GM23338 (cell line): ENCODE results near the gene BNIP1. TPM values are rescaled to one million over a fixed set of nuclear protein-coding genes. Genes with fewer than 3 reads are reported as not detected.

Experiments
- ATAC-seq: fragments of 200-7000 bp; cut with Tn5 transposase; 3 replicates; pipeline ENCODE4 v1.9.1; 2020
- DNase-seq: peaks from one replicate; pipeline ENCODE4 v3.0.0-alpha.2; 2015; ENCODE audit warnings: low spot score
- H2AFZ ChIP-seq: fragments of 200-600 bp; sonication (generic); 2 replicates; pipeline ENCODE4 v1.8.0; 2016; ENCODE audit warnings: antibody characterized with exemption, mild to moderate bottlenecking, moderate library complexity
- H3F3A ChIP-seq: fragments of 200-600 bp; sonication (generic); replicated peaks from 2 replicates; pipeline ENCODE4 v1.8.0; 2017; ENCODE audit warnings: antibody characterized with exemption, mixed run types, low read depth
- H3K27ac ChIP-seq: fragments of 200-600 bp; sonication (generic); 2 replicates; pipeline ENCODE4 v1.6.1; 2016; ENCODE audit warnings: low read depth
- H3K27me3 ChIP-seq: fragments of 200-600 bp; sonication (generic); 2 replicates; pipeline ENCODE4 v1.8.0; 2016; ENCODE audit warnings: mild to moderate bottlenecking, mixed run types, moderate library complexity; ENCODE audit not compliant: insufficient read depth
- H3K36me3 ChIP-seq: fragments of 200-600 bp; sonication (generic); 2 replicates; pipeline ENCODE4 v1.8.0; 2016; ENCODE audit warnings: mild to moderate bottlenecking; ENCODE audit not compliant: insufficient read depth
- H3K4me1 ChIP-seq: fragments of 200-600 bp; sonication (generic); 2 replicates; pipeline ENCODE4 v1.8.0; 2016; ENCODE audit warnings: mild to moderate bottlenecking, moderate library complexity; ENCODE audit not compliant: insufficient read depth
- H3K4me2 ChIP-seq: fragments of 200-600 bp; sonication (generic); 2 replicates; pipeline ENCODE4 v1.7.1; 2017; ENCODE audit warnings: mixed run types
- H3K4me3 ChIP-seq: fragments of 200-600 bp; sonication (generic); 2 replicates; pipeline ENCODE4 v1.6.1; 2016; ENCODE audit warnings: mixed run types
- H3K79me2 ChIP-seq: fragments of 200-600 bp; sonication (generic); replicated peaks from 2 replicates; pipeline ENCODE4 v1.8.0; 2017; ENCODE audit warnings: mild to moderate bottlenecking; ENCODE audit not compliant: insufficient read depth
- H3K9me2 ChIP-seq: fragments of 200-600 bp; sonication (generic); 2 replicates; pipeline ENCODE4 v1.8.0; 2017; ENCODE audit not compliant: insufficient read depth
- H4K20me1 ChIP-seq: fragments of 200-600 bp; sonication (generic); replicated peaks from 2 replicates; pipeline ENCODE4 v1.8.0; 2017; ENCODE audit warnings: mild to moderate bottlenecking; ENCODE audit not compliant: insufficient read depth
- H3K27ac Mint-ChIP-seq: 2 replicates; pipeline ENCODE4 v1.8.0; 2020; ENCODE audit warnings: inconsistent platforms, mild to moderate bottlenecking, moderate library complexity, mixed read lengths
- H3K27me3 Mint-ChIP-seq: 3 replicates; pipeline ENCODE4 v1.8.0; 2022; ENCODE audit warnings: low read depth, mild to moderate bottlenecking, moderate library complexity, mixed read lengths, inconsistent platforms; ENCODE audit not compliant: insufficient read depth, poor library complexity
- H3K36me3 Mint-ChIP-seq: 3 replicates; pipeline ENCODE4 v1.8.0; 2021; ENCODE audit warnings: low read depth, mild to moderate bottlenecking, inconsistent platforms, moderate library complexity, mixed read lengths
- H3K4me1 Mint-ChIP-seq: 3 replicates; pipeline ENCODE4 v1.8.0; 2020; ENCODE audit warnings: mild to moderate bottlenecking, inconsistent platforms, mixed read lengths
- H3K4me3 Mint-ChIP-seq: 3 replicates; pipeline ENCODE4 v1.8.0; 2021; ENCODE audit warnings: moderate library complexity, mild to moderate bottlenecking, inconsistent platforms, mixed read lengths
- H3K9me3 Mint-ChIP-seq: 3 replicates; pipeline ENCODE4 v1.8.0; 2020; ENCODE audit warnings: moderate library complexity, mild to moderate bottlenecking, inconsistent platforms, mixed read lengths
- CTCF ChIP-seq, 2 experiments: fragments of 200-600 bp in 1 of 2; sonication (generic) in 1 of 2; conservative IDR thresholded peaks; 2 replicates each; pipeline versions ENCODE4 v1.5.1 to v1.6.1; 2016 to 2017; ENCODE audit warnings: antibody characterized with exemption in 2 of 2, low read depth in 2 of 2, mild to moderate bottlenecking in 2 of 2, moderate library complexity in 1 of 2
- JUNB ChIP-seq: IDR thresholded peaks from one replicate; pipeline ENCODE4 v1.6.1; 2016; ENCODE audit warnings: antibody characterized with exemption; ENCODE audit not compliant: unreplicated experiment
- NANOG ChIP-seq: IDR thresholded peaks from 2 replicates; pipeline ENCODE4 v1.6.1; 2016; ENCODE audit warnings: antibody characterized with exemption, borderline replicate concordance
- POLR2AphosphoS5 ChIP-seq: IDR thresholded peaks from 2 replicates; pipeline ENCODE4 v1.6.1; 2016; ENCODE audit warnings: antibody characterized with exemption, low read depth
- STAT1 ChIP-seq: IDR thresholded peaks from one replicate; pipeline ENCODE4 v1.6.1; 2016; ENCODE audit warnings: antibody characterized with exemption; ENCODE audit not compliant: unreplicated experiment
- ZNF114 ChIP-seq: fragments of 250-450 bp; sonication (Bioruptor Pico); IDR thresholded peaks from 2 replicates; pipeline ENCODE4 v1.5.0; 2020; ENCODE audit warnings: mild to moderate bottlenecking, moderate library complexity
- ZNF331 ChIP-seq: fragments of 250-450 bp; sonication (Bioruptor Pico); IDR thresholded peaks from 2 replicates; pipeline ENCODE4 v1.5.0; 2020; ENCODE audit warnings: low read depth, mild to moderate bottlenecking, moderate library complexity
- polyA plus RNA-seq: library from polyadenylated mRNA; unstranded; fragments of >200 nt; fragmentation: Nextera tagmentation; extraction: Ambion mirVana; gene quantifications from 2 replicates; pipeline ENCODE4 v1.2.1, GENCODE V29; 2016
- total RNA-seq: library from RNA; depleted of rRNA; stranded (reverse); fragments of >200 nt; shearing (Covaris generic); gene quantifications from 2 replicates; pipeline ENCODE4 v1.2.3, GENCODE V29; 2014
- TF ChIP-seq, protein P1 (sequence below): fragments of 250-450 bp; sonication (Bioruptor Pico); IDR thresholded peaks from 2 replicates; pipeline ENCODE4 v1.5.0; 2020; ENCODE audit warnings: mild to moderate bottlenecking, moderate library complexity

The BNIP1 gene
- total and polyA plus RNA-seq, 2 experiments from 2014 or later = 12.1 to 17.0 TPM

- no peak for DNase-seq
These were observed 764 bp upstream of the BNIP1 start for GRCh38 chr5:173143567-173143966.

GRCh38 chr5:173148354-173148753 lies 4.0 kb downstream of the BNIP1 start:
- H3F3A ChIP-seq = no peaks in the 10 kb centered on the region
- H3K79me2 ChIP-seq = peaks cover 6% of the 10 kb centered on the region
- H3K27me3 ChIP-seq = no peaks in the 10 kb centered on the region
- peaks cover 9% of the 10 kb centered on the region for H3K27me3 Mint-ChIP-seq
- H3K9me3 Mint-ChIP-seq = no peaks in the 10 kb centered on the region; the same call in 2 of the 3 replicates
- no peaks in the 10 kb centered on the region; the same call in 1 of the 2 replicates for H3K36me3 ChIP-seq
- no peaks in the 10 kb centered on the region for H3K9me2 ChIP-seq
- ATAC-seq (no peak), DNase-seq (no peak)
- H3K4me3 ChIP-seq = no peak overlapping the region
- no peak overlapping the region for H3K27ac ChIP-seq
- peaks cover 27% of the 10 kb centered on the region for H3K36me3 Mint-ChIP-seq
- no peak overlapping the region for H2AFZ ChIP-seq
- no peak overlapping the region for H3K4me3 Mint-ChIP-seq
- H3K27ac Mint-ChIP-seq = no peak overlapping the region
- 0 out of 3 replicates have a peak, but pooled peaks cover 2% of the 10 kb centered on the region for H3K4me1 Mint-ChIP-seq
- H3K4me2 ChIP-seq = no peak overlapping the region
- H4K20me1 ChIP-seq = 0 out of 2 replicates have a peak, but pooled peaks cover 3% of the 10 kb centered on the region
- no peaks in the 10 kb centered on the region for H3K4me1 ChIP-seq
- TF ChIP-seq ZNF331 (CRISPR knock-in tag) (no peak), POLR2AphosphoS5 (no peak), ZNF114 (CRISPR knock-in tag) (no peak), CTCF (conservative IDR thresholded peaks at IDR 0.05; ENCODE audit: low read depth in 2 of 2) (no peak), NANOG (no peak), JUNB (no peak)
- TF ChIP-seq, protein P1, sequence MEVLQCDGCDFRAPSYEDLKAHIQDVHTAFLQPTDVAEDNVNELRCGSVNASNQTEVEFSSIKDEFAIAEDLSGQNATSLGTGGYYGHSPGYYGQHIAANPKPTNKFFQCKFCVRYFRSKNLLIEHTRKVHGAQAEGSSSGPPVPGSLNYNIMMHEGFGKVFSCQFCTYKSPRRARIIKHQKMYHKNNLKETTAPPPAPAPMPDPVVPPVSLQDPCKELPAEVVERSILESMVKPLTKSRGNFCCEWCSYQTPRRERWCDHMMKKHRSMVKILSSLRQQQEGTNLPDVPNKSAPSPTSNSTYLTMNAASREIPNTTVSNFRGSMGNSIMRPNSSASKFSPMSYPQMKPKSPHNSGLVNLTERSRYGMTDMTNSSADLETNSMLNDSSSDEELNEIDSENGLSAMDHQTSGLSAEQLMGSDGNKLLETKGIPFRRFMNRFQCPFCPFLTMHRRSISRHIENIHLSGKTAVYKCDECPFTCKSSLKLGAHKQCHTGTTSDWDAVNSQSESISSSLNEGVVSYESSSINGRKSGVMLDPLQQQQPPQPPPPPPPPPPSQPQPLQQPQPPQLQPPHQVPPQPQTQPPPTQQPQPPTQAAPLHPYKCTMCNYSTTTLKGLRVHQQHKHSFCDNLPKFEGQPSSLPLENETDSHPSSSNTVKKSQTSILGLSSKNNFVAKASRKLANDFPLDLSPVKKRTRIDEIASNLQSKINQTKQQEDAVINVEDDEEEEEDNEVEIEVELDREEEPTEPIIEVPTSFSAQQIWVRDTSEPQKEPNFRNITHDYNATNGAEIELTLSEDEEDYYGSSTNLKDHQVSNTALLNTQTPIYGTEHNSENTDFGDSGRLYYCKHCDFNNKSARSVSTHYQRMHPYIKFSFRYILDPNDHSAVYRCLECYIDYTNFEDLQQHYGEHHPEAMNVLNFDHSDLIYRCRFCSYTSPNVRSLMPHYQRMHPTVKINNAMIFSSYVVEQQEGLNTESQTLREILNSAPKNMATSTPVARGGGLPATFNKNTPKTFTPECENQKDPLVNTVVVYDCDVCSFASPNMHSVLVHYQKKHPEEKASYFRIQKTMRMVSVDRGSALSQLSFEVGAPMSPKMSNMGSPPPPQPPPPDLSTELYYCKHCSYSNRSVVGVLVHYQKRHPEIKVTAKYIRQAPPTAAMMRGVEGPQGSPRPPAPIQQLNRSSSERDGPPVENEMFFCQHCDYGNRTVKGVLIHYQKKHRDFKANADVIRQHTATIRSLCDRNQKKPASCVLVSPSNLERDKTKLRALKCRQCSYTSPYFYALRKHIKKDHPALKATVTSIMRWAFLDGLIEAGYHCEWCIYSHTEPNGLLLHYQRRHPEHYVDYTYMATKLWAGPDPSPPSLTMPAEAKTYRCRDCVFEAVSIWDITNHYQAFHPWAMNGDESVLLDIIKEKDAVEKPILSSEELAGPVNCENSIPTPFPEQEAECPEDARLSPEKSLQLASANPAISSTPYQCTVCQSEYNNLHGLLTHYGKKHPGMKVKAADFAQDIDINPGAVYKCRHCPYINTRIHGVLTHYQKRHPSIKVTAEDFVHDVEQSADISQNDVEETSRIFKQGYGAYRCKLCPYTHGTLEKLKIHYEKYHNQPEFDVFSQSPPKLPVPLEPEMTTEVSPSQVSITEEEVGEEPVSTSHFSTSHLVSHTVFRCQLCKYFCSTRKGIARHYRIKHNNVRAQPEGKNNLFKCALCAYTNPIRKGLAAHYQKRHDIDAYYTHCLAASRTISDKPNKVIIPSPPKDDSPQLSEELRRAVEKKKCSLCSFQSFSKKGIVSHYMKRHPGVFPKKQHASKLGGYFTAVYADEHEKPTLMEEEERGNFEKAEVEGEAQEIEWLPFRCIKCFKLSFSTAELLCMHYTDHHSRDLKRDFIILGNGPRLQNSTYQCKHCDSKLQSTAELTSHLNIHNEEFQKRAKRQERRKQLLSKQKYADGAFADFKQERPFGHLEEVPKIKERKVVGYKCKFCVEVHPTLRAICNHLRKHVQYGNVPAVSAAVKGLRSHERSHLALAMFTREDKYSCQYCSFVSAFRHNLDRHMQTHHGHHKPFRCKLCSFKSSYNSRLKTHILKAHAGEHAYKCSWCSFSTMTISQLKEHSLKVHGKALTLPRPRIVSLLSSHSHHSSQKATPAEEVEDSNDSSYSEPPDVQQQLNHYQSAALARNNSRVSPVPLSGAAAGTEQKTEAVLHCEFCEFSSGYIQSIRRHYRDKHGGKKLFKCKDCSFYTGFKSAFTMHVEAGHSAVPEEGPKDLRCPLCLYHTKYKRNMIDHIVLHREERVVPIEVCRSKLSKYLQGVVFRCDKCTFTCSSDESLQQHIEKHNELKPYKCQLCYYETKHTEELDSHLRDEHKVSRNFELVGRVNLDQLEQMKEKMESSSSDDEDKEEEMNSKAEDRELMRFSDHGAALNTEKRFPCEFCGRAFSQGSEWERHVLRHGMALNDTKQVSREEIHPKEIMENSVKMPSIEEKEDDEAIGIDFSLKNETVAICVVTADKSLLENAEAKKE (CRISPR knock-in tag) = no peak

More at GRCh38 chr5:173143567-173143966, 764 bp upstream of the BNIP1 start:
- ATAC-seq = no peak
- no peaks in the 10 kb centered on the region; the same call in 1 of the 2 replicates for H3K36me3 ChIP-seq
- H3K9me2 ChIP-seq = no peaks in the 10 kb centered on the region
- Mint-ChIP-seq H3K36me3 (peaks cover 8% of the 10 kb centered on the region), H3K4me3 (no peak overlapping the region), H3K27ac (no peak overlapping the region), H3K9me3 (no peaks in the 10 kb centered on the region; the same call in 2 of the 3 replicates), H3K27me3 (peaks cover 11% of the 10 kb centered on the region), H3K4me1 (peaks cover 24% of the 10 kb centered on the region)
- H4K20me1 ChIP-seq = no peaks in the 10 kb centered on the region
- no peaks in the 10 kb centered on the region for H3F3A ChIP-seq
- H3K27me3 ChIP-seq = no peaks in the 10 kb centered on the region
- no peak overlapping the region for H3K27ac ChIP-seq
- H3K4me1 ChIP-seq = peaks cover 22% of the 10 kb centered on the region
- TF ChIP-seq NANOG (no peak), ZNF114 (CRISPR knock-in tag) (no peak), STAT1 (no peak), CTCF (conservative IDR thresholded peaks at IDR 0.05; ENCODE audit: low read depth in 2 of 2) (no peak), JUNB (no peak)
- no peak overlapping the region for H3K4me2 ChIP-seq
- H2AFZ ChIP-seq = no peak overlapping the region
- peaks cover 6% of the 10 kb centered on the region for H3K79me2 ChIP-seq
- H3K4me3 ChIP-seq = no peak overlapping the region
